ENCODE results near the gene OR6N1. TPM values are rescaled to one million over a fixed set of nuclear protein-coding genes. Genes with fewer than 3 reads are reported as not detected.

Gene OR6N1
- polyA plus RNA-seq (ENCODE audit: insufficient read depth in 1 of 5, insufficient read length in 5 of 5, low replicate concordance in 1 of 5): not detected
- long read RNA-seq, donor 1: 0 reads
- long read RNA-seq, donor 2: 0 reads
- long read RNA-seq, donor 3: 0 reads
- long read RNA-seq, donor 4: 0 reads
- long read RNA-seq, donor 5: 0 reads
- long read RNA-seq, donor 6: 0 reads
- long read RNA-seq, donor 7: 0 reads
- long read RNA-seq, donor 8: 0 reads

GRCh38 chr1:158771950-158772866 lies at the start of gene OR6N1:
OR6N1 (minus strand) TSS chr1:158772195; CDS start chr1:158766682, 5,513 bp downstream.
- DNase-seq: no peak

DNA sequence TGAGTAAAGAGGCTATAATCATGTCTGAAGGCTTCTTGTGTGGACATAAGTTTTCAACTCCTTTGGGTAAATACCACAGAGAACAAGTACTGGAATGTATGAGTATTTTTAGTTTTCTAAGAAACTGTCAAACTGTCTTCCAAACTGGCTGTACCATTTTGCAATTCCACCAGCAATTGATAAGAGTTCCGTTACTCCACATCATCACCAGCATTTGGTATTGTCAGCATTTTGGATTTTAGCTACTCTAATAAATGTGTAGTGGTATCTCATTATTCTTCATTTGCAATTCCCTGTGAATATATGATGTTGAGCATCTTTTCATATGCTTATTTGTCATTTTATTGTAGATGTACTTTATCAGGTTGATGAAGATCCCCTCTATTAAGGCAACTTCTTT lies 49.7 kb upstream of the OR6N1 start:
- DNase-seq: no peak

- no peak for DNase-seq
These were observed 47.8 kb upstream of the OR6N1 start for GRCh38 chr1:158819461-158820443.

- DNase-seq: no peak
These were observed 47.0 kb upstream of the OR6N1 start for GRCh38 chr1:158818975-158819431.

DNA sequence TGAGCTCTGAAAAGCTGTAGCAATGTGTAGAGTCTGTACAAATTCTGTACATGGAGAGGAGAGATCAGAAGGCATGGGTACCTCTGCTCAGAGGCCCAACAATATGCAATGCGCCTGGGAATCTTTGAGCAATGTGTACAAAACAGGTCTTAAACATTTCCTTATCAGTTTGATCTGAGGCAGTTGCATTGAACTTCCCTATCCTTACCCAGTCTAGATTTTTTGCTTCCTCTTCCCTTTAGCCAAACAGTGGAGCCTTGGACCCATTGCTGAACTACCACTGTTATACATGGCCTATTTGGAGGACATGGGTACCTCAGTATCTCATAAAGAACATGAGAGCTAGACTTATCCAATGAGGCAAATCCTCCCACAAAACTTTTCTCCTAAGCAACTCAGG lies 46.6 kb upstream of the OR6N1 start:
- no peak for DNase-seq

- DNase-seq: no peak
These were observed 43.0 kb upstream of the OR6N1 start for GRCh38 chr1:158814970-158815369.

GRCh38 chr1:158813164-158813563 lies 41.2 kb upstream of the OR6N1 start:
- DNase-seq: no peak

DNA sequence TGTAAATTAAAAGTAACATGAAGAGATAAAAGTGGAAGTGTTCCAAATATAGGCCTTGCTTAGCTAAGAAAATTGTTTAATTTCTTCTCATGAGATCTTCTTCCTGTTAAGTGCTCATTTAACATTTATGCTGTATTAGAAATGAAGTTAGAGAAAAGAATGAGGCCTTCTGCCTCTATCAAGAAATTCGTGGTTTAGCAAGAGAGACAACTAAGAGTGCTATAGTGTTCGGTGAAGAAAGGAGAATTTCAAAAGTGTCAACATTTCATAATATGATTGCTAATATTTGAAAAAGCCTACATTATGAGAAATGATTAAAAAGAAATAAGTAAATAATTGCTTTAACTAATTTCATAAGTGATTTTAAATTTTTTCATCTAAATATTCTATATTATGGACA lies 40.3 kb upstream of the OR6N1 start:
- DNase-seq: no peak

- DNase-seq: no peak
These were observed 38.3 kb upstream of the OR6N1 start for GRCh38 chr1:158810311-158810710.

GRCh38 chr1:158809862-158810261 lies 37.9 kb upstream of the OR6N1 start:
- no peak for DNase-seq

DNA sequence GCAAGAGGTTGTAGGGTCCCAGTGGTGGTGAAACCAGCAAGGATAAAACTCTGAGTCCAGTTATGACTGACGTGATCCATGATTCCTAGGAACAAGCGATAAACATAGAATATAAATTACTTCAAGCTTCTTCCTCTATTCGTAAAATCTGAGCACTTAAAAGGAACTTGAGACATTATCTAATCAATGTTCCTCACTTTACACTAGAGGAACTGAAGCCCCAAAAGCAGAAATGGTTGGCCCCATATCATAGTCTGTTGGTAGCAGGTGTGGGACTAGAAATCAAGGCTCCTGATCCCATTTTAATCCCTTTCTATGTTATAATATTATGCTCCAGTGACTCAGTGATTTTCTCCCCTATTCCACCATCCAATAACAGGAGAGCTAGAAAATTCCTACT lies 37.3 kb upstream of the OR6N1 start:
- DNase-seq: no peak

- no peak for DNase-seq
These were observed 35.0 kb upstream of the OR6N1 start for GRCh38 chr1:158806916-158807536.

- no peak for DNase-seq
These were observed 31.7 kb upstream of the OR6N1 start for GRCh38 chr1:158803678-158804077.

DNA sequence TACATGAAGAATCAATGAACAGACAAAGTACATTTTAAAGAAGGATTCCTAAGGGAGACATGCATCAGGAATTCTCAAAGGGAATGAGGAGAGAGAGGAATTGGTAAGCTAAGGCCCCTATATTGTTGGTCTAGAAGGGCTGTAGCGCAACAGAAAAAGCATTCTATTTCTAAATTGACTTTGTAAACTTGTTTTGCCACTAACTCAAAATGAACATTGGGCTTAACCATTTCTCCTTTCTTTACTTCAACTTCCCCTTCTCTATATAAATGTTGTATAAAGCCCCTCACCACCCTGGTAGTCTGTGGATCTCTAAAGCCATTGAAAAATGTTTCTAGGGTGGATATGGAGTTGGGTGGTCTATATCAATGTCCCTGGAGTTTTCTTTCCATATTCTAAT lies 29.4 kb upstream of the OR6N1 start:
- DNase-seq: no peak

- no peak for DNase-seq
These were observed 28.5 kb upstream of the OR6N1 start for GRCh38 chr1:158800526-158800925.

- no peak for DNase-seq
These were observed 27.7 kb upstream of the OR6N1 start for GRCh38 chr1:158799689-158800088.

DNA sequence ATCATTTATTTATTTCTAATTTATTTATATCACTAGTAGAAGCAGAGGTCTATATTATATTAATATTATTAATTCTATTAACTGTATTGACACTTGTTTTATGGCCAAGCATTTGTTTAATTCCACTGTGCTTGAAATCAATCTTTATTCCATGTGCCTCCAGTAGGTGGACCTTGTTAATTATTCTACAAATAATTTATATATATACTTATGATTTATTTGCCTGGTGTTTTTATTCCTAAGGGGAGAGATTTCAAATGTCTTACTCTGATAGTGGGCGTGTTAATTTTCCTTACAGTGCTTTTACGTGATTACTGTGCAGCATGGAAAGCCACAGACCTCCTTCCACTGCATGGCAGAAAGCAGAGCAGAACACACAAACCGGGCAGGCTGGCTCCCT lies 26.5 kb upstream of the OR6N1 start:
- DNase-seq: no peak

GRCh38 chr1:158794247-158794646 lies 22.3 kb upstream of the OR6N1 start:
- DNase-seq: no peak

- DNase-seq: no peak
These were observed 21.6 kb upstream of the OR6N1 start for GRCh38 chr1:158793604-158794003.

DNA sequence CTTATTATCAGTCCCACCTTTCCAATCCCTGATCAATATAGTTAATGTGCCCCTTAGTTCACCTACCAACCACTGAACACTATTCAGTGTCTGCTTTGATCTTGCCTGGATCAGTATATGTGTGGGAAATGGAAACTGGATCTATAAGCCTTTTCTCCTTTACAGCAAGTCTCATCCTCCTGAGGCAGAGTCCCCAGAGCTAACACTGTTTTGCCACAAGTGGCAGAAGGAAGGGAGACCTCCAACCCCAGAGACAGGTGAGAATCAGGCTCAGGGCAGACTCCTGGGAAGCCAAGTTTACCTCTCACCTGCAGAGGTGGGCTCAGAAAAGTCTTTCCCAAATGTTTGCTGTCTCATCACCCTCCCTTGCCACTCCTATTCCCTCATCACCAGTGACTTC lies 9.1 kb upstream of the OR6N1 start, which contains the start of gene OR6N2:
Gene OR6N2, minus strand, starts transcription at position 101 of the 400 bp plus-strand sequence. CDS start 3,569 bp downstream, outside the sequence.
- no peak for DNase-seq

DNA sequence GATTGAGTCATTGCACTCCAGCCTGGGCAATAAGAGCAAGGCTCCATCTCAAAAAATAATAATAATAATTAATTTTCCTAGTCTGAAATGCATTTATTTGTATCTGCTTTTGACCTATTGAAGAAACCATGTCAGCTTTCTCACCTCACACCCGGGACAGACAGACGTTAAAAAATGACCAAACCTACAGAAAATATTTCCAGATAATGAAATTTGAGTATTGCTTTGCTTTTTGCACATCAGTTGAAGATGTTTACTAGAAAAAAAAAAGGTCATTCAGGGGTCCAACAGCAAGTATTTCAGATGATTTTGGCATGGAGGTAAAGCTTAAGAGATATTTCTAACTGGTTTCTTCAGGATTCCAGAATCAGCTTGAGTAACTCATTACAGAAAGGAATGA lies 17.6 kb downstream of the OR6N1 start, which contains the start of gene OR6K6:
Gene OR6K6, plus strand, starts transcription at position 301 of the 400 bp plus-strand sequence. CDS start 168 bp downstream, outside the sequence.
- no peak for DNase-seq

All from right lung (tissue), 10 donors.